LHCN-M2 (cell line): ENCODE data around the gene USP36. TPM values are rescaled to one million over a fixed set of nuclear protein-coding genes. Genes with fewer than 3 reads are reported as not detected.
"Not testable (repeated sequence)": the region's sequence is repeated elsewhere in the genome, so short reads cannot be mapped to it uniquely, and the experiment has no call there.

Source experiments
- DNase-seq: peaks from one replicate; pipeline ENCODE4 v3.0.0-alpha.2; 2012; ENCODE audit warnings: low read depth
- total RNA-seq: library from RNA; depleted of rRNA; stranded (reverse); fragments of >200 nt; gene quantifications from 2 replicates; pipeline ENCODE4 v1.2.3, GENCODE V29; 2014

USP36 gene
- total RNA-seq, 1 experiment from 2014 or later = 21.4 TPM

DNA sequence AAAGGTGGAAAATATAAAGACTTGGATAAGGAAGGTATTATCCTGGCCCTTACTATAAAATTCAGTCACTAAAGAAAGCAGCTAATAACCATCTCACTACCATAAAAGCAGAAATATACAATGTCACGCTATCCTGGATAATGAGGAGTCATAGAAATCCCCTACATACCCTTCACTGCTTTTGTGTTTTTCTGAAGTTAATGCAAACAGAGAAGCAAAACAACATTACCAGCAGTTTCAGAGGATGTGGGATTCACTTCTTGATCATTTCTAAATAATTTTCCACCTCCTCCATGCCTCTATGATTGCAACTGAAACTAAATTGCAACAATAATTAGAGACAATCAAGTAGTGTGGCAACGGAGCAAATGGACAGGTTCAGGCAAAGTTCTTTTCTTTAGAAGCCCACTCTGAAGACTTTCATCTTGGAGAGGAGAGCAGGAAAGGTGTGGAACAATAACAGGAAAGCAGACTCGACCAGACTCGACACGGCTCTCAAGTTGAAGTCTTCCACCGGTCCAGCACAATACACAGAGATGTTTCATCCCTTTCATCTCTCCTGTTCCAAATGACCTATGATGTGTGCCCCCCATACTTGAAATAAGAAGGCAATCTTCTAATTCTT, 68.7 kb downstream of the USP36 start:
- no peak for DNase-seq

DNA sequence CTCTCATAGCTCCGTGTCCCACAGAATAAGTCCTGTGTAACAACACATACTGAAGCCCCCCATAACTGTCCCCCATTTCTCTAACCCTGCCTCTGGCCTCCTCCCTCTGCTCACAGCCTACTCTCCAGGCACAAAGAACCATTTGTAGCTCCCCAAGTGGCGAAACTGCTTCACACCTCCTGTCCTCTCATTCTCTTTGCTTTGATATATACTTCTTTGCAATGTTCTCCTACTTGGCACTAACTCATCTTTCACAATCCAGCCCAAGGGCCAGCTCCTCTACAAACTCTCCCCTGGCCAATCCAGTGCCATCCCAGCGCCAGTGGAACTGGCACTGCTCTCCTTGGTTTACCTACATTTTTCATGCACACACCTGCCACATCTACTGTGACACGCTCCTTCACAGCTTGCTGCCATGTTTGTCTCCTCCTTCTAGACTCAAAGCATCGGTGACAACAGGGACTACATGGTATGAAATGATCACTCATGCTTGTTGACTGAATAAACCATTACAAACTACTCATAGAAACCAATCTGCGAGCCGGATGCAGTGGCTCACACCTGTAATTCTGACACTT, 71.3 kb downstream of the USP36 start:
- DNase-seq = no peak

DNA sequence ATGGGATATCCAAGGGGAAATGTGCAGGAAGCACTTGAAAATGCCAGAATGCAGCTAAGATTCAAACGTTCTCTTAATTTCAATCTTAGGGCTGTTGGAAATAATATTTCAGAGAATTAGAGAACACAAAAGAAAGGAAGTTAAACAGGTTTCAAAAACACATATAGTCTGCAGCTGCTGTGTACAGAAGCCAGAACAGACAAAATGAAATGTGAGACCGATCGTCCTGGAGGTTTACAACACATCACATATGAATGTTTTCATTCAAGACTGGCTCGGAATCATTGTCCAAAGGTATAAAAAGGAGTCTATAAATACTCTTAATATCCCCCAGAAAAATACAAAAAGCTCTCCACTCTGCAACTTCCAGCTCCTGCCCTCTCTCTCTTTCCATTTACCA, 72.8 kb downstream of the USP36 start:
- peak; percentile 66 for DNase-seq

DNA sequence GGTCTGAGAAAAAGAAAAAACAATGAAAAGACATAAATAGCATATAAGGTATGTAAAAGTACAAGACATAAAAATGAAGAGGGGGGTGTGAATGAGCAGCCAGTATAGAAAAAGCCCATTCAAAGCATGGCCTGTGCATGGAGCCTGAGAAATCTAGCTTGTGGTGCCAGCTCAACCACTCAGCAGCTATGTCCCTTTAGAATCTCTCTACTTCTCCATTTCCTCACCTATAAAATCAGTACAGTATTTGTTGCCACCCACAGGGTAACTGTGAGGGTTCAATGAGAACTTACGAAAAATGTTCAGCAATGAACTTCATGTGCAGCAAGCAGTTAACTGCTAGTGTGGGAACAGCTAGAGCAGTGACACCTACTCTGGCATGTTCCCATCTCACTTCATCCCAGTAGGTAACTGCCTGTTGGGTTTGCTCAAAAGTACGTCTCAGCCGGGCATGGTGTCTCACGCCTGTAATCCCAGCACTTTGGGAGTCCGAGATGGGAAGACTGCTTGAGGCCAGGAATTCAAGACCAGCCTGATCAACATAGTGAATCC, 73.8 kb downstream of the USP36 start:
- DNase-seq = no peak

DNA sequence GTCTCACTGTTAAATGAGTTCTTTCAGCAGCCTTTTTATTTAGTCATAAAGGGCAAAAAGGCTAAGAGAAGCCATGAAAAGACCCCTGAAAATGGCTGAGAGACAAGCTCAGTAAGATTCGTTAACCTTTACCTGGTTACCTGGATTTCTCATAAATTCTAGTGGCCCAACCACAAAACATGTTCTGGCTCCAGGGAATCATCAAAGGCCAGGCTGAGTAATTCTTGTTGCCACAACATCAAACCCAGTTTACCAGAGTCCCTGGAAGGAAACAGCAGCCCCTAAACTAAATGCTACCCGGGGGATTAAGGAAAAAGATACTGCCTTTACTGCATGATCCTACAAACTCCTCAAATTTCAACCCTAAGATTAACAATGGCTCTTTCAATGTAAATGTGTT, 74.4 kb downstream of the USP36 start:
- DNase-seq = no peak

DNA sequence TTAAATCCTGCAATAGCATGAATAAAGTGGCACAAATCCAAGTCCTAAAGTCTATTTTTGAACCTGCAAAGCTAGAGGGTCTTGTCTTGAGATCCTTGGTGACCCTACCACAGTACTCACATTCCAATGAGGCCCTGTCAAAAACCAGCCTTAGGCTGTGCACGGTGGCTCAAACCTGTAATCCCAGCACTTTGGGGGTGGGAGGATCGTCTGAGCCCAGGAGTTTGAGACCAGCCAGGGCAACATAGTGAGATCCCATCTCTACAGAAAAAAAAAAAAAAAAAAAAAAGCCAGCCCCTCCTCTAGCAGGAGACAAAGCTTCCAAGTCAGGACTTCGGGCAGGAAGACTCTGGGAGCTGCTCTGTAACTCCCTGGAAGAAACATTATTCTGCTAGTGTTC, 74.8 kb downstream of the USP36 start:
- no peak for DNase-seq

DNA sequence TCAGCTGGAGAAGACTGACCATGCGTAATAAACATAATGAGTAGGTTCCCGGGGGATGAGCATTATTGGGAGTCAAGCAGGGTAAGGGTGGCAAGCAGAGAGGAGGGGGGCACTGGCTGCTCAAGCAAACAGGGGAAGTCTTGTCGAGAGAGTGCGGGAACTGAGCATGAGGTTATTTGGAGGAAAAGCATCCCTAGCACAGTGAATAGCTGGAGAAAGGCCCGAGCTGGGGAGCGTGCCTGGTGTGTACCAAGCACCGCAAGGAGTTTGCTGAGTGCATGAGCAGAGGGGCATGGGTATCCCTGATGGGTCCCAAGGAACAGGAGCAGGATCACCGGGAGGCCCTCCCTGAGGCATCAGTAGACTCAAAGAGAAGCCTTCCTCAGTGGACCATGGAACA, 75.7 kb downstream of the USP36 start:
- DNase-seq = no peak

DNA sequence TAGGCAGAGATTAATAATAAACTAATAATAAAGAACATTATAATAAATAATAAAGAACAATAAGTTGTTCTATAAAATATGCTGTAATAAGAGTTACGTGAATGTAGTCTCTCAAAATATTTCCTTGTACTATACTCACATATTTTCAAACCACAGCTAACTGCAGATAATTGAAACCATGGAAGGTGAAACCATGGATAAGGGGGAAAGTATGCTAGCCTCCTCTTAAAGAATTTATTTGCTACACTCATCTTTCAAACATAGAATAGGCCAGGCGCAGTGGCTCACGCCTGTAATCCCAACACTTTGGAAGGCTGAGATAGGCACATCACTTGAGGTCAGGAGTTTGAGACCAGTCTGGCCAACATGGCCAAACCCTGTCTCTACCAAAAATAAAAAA, 77.1 kb downstream of the USP36 start:
- DNase-seq = no peak

DNA sequence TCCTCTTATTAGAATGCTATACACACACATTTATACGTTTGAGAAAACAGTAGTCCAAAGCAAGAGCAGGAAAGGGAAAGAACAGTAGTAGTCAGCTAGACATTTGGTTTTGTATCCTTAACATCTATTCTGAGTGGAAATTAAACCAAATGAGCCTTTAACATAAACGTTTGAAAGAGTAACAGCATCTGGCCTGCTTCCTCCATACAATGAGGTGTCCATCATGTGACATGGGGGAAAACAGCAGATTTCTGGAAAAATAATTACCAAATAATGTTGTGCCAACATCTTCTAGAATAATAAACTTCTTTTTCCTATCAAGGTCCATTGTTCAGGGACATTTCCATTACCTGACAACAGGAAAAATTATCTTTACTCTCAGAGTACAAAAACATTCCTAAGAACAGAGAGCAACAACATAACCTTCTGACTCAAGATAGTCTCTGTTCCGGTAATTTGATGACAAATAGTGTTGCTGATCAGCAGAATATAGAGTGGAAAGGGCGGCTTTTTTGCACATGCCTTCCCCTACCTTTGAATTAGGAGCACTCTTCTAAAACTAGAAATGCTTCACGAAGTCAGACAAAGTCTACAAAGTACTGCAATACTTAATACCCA, 78.7 kb downstream of the USP36 start:
- no peak for DNase-seq

DNA sequence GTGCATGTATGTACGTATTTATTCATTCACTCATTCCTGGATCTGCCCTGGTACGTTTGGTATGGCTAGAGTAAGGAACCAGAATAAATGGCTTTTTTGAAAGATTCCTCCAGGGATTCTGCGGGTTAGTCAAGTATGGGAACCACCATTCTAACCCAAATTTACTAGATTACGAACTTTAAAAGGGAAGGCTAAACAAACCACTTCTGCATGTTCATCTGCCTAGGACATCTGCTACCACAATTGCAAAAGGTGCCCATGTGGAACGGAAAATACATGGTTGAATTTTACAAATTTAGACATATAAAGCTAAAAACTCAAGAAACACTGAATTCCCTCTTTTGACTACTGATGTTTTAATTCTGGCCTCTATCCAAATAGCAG, 80.7 kb downstream of the USP36 start:
- no peak for DNase-seq

DNA sequence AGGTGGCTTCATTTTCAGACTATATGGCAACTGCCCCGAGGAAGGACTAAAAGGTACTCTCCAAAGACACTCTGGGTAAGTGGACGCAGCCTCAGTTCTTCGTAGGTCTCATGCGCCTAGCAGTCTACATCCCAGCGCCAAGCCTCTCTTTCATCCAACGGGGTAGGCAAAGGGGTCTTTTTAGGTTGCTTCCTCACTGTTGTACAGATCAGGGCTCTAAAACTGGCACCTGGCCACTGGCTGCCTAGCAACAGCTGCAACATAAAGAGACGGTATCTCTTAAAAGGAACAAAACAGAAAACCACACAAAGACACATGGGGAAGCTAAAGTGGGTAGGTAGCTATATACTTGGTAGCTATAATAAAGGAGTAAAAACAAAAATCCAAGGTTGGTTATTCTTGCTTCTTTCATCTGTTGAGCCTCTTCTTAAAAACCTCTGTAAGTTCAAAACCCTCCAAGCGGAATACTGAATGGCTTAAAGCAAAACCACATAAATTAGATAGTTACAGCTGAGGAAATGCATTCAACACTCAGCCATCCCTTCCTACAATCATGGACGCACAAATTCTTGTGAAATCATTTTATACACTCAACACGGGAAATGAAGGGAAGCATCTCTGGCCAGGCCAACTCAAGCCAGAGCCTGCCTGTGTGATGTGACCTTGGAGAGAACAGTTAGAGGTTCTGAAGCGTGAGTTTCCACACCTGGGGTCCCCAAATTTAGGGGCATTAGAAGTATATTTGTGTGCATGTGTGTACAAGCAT, 81.2 kb downstream of the USP36 start:
- peak; percentile 80 for DNase-seq

DNA sequence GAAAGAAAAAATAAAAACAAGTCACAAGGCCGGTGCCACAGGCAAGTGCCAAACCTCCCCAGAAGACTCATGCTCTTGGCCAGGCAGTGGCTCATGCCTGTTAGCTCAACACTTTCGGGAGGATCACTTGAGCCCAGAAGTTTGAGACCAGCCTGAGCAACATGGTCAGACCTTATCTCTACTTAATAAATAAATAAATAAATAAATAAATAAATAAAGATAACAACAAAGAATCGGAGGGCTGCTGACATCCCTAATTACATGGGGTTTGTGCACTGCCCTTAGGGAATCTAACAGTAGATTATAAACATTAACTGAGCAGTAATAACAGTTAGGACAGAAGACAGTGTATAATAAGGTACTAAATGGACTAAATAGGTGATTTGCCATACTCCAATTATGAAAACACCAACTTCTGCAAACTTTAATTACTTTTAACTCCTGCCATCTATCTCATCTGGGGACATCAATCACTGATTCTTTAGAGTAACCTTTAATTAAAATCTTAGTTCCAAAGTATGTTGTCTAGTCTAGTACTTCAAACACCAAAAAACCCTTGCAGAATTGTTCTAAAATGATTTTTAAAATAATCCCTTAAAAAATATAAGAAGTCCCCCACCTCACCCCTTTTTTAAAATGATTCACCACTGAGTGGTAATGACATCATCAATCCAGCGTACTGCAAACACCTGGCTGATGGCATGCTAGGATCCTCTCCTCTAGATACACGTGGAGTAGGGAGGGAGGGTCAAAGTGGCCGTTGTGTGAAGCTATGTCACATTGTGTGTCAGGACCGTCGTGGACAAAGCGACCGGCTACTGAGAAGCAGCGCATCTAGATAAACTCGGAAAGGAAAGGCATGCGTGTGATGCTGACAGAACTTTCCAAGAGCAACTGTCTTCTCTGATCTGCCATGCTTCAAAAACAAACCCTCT, 87.0 kb downstream of the USP36 start:
- DNase-seq = no peak

DNA sequence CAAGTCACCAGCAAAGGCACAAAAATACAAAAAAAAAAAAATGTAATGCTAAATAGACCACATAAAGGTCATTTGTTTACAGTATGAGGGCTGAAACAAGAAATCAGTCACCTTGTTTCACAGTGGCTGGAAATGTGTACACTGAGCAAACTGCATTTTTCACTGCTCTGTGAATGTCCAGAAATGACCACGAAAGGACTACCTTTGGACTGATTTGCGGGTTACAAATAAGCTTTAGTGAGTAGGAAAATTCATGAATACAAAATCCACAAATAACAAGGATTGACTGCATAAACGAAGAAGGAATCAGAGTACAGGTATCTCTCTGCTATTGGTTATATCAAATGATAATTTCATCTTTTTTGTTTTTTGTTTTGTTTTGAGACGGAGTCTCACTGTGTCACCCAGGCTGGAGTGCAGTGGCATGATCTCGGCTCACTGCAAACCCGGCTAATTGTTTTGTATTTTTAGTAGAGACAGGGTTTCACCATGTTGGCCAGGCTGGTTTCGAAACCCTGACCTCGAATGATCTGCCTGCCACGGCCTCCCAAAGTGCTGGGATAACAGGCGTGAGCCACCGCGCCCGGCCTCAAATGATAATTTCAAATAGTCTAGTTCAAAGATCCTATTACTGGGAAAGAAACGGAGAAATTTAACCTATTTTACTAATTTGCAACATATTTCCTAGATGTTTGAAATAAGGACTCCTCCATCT, 89.0 kb downstream of the USP36 start:
- DNase-seq = no peak

DNA sequence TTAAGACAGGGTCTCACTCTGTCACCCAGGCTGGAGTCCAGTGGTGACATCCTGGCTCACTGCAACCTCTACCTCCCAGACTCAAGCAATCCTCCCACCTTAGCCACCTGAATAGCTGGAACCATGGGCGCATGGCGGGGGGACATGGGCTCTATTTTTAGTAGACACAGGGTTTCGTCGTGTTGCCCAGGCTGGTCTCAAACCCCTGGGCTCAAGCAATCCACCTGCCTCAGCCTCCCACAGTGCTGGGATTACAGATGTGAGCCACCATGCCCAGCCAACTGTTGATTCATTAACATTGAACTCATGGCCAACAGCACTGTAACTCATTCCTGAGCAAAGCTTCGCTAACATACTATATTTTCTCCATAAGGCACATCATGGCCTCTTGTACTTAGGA, 89.6 kb downstream of the USP36 start:
- DNase-seq = not testable (repeated sequence)

DNA sequence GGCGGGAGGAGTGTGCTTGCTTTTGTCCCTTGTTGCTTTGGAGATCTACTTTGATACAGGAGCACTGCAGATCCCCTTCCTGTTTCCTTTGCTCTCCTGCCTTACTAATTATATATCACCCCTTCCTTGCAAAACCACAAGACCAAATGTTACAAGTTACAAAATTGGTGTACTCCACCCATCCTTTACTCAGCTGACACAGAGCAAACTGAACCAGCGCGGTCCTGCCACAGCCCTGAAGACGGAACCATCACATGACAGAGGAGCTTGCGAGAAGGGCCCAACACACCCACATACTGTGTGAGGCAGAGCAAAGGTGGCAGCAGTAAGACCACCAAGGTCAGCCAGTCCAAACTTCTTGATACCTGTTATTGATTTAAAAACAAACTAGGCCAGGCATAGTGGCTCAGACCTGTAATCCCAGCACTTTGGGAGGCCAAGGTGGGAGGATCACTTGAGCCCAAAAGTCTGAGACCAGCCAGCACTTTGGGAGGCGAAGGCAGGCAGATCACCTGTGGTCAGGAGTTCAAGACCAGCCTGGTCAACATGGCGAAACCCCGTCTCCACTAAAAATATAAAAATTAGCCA, 91.8 kb downstream of the USP36 start:
- peak; percentile 85 for DNase-seq

DNA sequence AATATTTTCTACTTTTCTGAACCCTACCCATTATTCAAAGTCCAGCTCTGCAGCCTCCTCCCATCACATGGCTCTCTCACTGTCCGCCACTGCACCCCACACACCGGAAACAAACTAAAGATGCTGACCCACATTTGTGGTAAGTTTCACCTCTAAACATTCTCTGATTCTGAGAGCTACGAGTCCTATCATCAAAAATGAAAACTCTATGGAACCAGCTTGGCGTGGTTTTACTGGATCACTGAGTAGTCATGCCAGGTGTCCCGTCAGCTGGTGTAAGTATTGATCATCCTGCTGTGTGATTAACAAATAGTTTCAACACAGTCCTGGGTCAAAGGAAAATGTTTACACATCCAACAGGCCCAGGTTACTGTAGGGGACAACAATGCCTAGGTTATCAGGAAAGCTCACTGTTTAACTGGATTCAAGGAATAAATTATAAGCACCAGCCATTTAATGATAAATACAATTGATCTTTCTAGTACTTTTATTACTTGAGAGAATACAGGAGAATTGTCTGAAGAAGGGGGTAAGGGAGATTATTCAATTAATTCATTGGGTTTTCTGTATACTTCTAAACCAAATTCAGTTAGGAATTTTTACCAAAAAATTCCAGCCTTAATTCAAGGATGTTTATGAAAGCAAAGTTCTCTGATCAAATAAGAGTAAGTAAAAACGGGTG, 92.4 kb downstream of the USP36 start:
- DNase-seq = peak; percentile 41

DNA sequence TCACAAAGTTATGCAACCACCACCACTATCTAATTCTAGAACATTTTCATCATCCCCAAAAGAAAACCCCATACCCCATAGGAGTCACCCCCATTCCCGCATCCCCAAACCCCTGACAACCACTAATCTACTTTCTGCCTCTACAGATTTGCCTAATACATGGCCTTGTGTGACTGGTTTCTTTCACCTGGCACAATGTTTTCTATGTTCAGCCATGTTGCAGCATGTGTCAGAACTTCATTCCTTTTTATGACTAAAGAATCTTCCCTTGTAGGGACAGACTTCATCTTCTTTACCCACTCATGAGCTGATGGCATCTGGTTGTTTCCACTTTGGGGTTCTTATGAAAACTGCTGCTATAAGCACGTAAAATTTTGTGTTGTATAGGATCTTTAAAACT, 93.1 kb downstream of the USP36 start:
- peak; percentile 31 for DNase-seq

DNA sequence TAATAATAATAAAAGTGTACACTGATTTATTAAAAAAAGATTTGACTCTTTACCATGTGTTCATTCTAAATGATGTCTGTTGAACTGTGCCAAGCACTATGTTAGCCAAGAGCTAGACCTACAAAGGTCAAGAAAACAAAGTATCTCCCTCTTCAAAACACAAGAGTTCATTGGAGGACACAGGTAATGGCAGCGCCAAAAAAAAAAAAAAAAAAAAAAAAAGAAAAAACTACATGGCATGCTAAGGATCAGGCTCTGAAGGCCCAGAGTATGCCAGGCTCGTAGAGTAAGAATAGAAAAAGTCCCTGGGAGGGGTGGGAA, 93.7 kb downstream of the USP36 start:
- DNase-seq = no peak

DNA sequence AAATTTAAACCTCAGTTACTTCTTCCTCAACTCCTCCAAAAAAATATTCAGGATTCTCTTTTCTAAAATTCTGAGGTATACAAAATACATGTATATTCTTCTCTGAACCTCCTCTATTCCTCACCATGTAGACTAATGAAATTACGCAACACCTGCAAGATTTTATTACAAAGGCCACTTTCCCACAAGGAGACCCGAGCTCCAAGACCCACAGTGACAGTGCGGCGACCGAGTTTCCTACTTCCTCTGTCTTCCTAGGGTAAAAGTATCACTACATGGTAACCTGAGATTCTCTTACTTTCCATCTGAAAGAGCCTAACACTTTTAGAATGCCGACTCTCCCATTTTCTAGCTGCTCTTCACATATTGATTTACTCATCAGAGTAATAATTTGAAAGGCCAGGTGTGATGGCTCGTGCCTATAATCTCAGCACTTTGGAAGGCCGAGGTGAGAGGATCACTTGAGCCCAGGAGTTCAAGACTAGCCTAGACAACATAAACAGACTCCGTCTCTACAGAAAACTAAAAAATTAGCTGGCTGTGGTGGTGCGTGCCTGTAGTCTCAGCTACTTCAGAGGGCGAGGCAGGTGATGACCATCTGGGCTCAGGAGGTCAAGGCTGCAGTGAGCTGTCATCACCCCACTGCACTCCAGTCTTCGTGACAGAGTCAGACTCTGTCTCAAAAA, 94.2 kb downstream of the USP36 start:
- no peak for DNase-seq
